Hematopoietic multipotent progenitor cell treated with erythropoietin and hydrocortisone succinate and interleukin-3 and kit ligand, for 6 days (in vitro differentiated cells): Measurements from ENCODE around the gene RFNG.

ENCODE experiments used
- DNase-seq: peaks from one replicate; pipeline ENCODE4 v3.0.0-alpha.2; 2015

RFNG gene

GRCh38 chr17:82051776-82052637 is at the start of gene RFNG, which contains the start of gene GPS1:
RFNG (minus strand) TSS chr17:82051811; CDS start chr17:82051766, 45 bp downstream.
GPS1 (plus strand) TSS chr17:82051898; CDS start chr17:82051932, 34 bp downstream.
- DNase-seq: peak; percentile 88

- DNase-seq: peak; percentile 49
Observed at GRCh38 chr17:82101301-82101715, 49.7 kb upstream of the RFNG start.

GRCh38 chr17:82100502-82101298 is 49.1 kb upstream of the RFNG start:
- DNase-seq: no peak

- DNase-seq: no peak
Observed at GRCh38 chr17:82098939-82099763, 47.5 kb upstream of the RFNG start.

GRCh38 chr17:82098169-82098938 is 46.7 kb upstream of the RFNG start, which contains the start of gene FASN:
FASN (minus strand) TSS chr17:82098236; CDS start chr17:82096445, 1,791 bp downstream.
- DNase-seq: peak; percentile 96

- no peak for DNase-seq
Observed at GRCh38 chr17:82097919-82098168, 46.2 kb upstream of the RFNG start.

GRCh38 chr17:82097184-82097918 is 45.7 kb upstream of the RFNG start:
- DNase-seq: peak; percentile 68

GRCh38 chr17:82096709-82097183 is 45.1 kb upstream of the RFNG start:
- no peak for DNase-seq

GRCh38 chr17:82095777-82096708 is 44.4 kb upstream of the RFNG start:
- no peak for DNase-seq

GRCh38 chr17:82094931-82095776 is 43.5 kb upstream of the RFNG start:
- no peak for DNase-seq

GRCh38 chr17:82092995-82093751 is 41.6 kb upstream of the RFNG start:
- no peak for DNase-seq

- no peak for DNase-seq
Observed at GRCh38 chr17:82092628-82092994, 41.0 kb upstream of the RFNG start.

GRCh38 chr17:82092094-82092586 is 40.5 kb upstream of the RFNG start:
- DNase-seq: no peak

- DNase-seq: no peak
Observed at GRCh38 chr17:82091264-82092066, 39.9 kb upstream of the RFNG start.

GRCh38 chr17:82090549-82091263 is 39.1 kb upstream of the RFNG start:
- DNase-seq: no peak

GRCh38 chr17:82089723-82090548 is 38.3 kb upstream of the RFNG start:
- DNase-seq: no peak
